ENCODE data around the gene PRKCB. TPM values are rescaled to one million over a fixed set of nuclear protein-coding genes. Genes with fewer than 3 reads are reported as not detected.

PRKCB gene
- total RNA-seq, 1 experiment from 2014 or later = 0.89 TPM

- CTCF ChIA-PET = no interaction called here
These were observed 58.2 kb downstream of the PRKCB start for GRCh38 chr16:23893986-23894385.

More at GRCh38 chr16:23893986-23894385, 58.2 kb downstream of the PRKCB start:
- POLR2A ChIA-PET = no interaction called here
- Histone ChIP-seq H3K4me2 (ENCODE audit: low read length) (no peak overlapping the region), H3K27ac (ENCODE audit: low read depth, low read length) (no peak overlapping the region), H3K36me3 (ENCODE audit: control insufficient read depth in 1 of 2, insufficient read depth in 2 of 2, low read length in 2 of 2) (no peaks in the 10 kb centered on the region), H4K20me1 (ENCODE audit: insufficient read depth) (no peaks in the 10 kb centered on the region), H3K79me2 (ENCODE audit: insufficient read depth, low read length) (no peaks in the 10 kb centered on the region), H3K4me1 (ENCODE audit: control insufficient read depth in 1 of 2, insufficient read depth in 2 of 2, low read length in 2 of 2) (no peaks in the 10 kb centered on the region), H3K9me2 (ENCODE audit: insufficient read depth) (no peaks in the 10 kb centered on the region), H3K9me3 (ENCODE audit: control insufficient read depth in 1 of 2, insufficient read depth in 1 of 2, low read depth in 1 of 2, low read length in 2 of 2) (no peaks in the 10 kb centered on the region), H2AFZ (ENCODE audit: low read depth, low read length, poor library complexity, severe bottlenecking) (no peak overlapping the region), H3K27me3 (ENCODE audit: insufficient read depth, low read length) (peaks cover 27% of the 10 kb centered on the region), H3K4me3 (replicated peaks in 1 of 2; ENCODE audit: low read depth in 1 of 2, low read length in 2 of 2) (no peak overlapping the region), H3K9ac (ENCODE audit: low read length) (no peak overlapping the region)
- no peak for ATAC-seq
- RAD21 ChIA-PET (ENCODE audit: low non-redundant PET in 1 of 2, low total read pairs in 2 of 2, uncharacterized antibody in 2 of 2, unreplicated experiment in 2 of 2) = no interaction called here
- no peak for DNase-seq (ENCODE audit: low read depth, low spot score)
- no peak for TF ChIP-seq REST (IDR thresholded peaks at IDR 0.05; ENCODE audit: low read depth)
- no peak for TF ChIP-seq RAD21 (IDR thresholded peaks at IDR 0.05; ENCODE audit: low read depth)
- TF ChIP-seq MAX (IDR thresholded peaks at IDR 0.05) = no peak
- TF ChIP-seq ZFX (IDR thresholded peaks at IDR 0.05) = no peak
- no peak for TF ChIP-seq JUND (IDR thresholded peaks at IDR 0.05)
- TF ChIP-seq EZH2 (IDR thresholded peaks at IDR 0.05) = no peak
- no peak for TF ChIP-seq EZH2phosphoT487 (IDR thresholded peaks at IDR 0.05; ENCODE audit: borderline replicate concordance)
- TF ChIP-seq ATF3 (IDR thresholded peaks at IDR 0.05) = no peak
- no peak for TF ChIP-seq SRF (IDR thresholded peaks at IDR 0.05; ENCODE audit: low read depth)
- no peak for TF ChIP-seq TCF7L2 (IDR thresholded peaks at IDR 0.05; ENCODE audit: borderline replicate concordance, extremely low read depth, insufficient read depth, insufficient read length)
- TF ChIP-seq, protein P1, sequence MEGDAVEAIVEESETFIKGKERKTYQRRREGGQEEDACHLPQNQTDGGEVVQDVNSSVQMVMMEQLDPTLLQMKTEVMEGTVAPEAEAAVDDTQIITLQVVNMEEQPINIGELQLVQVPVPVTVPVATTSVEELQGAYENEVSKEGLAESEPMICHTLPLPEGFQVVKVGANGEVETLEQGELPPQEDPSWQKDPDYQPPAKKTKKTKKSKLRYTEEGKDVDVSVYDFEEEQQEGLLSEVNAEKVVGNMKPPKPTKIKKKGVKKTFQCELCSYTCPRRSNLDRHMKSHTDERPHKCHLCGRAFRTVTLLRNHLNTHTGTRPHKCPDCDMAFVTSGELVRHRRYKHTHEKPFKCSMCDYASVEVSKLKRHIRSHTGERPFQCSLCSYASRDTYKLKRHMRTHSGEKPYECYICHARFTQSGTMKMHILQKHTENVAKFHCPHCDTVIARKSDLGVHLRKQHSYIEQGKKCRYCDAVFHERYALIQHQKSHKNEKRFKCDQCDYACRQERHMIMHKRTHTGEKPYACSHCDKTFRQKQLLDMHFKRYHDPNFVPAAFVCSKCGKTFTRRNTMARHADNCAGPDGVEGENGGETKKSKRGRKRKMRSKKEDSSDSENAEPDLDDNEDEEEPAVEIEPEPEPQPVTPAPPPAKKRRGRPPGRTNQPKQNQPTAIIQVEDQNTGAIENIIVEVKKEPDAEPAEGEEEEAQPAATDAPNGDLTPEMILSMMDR (IDR thresholded peaks at IDR 0.05 in 2 of 3, conservative IDR thresholded peaks at IDR 0.05 in 1 of 3; ENCODE audit: borderline replicate concordance in 1 of 3, insufficient read depth in 1 of 3, low read depth in 2 of 3, low read length in 2 of 3) = no peak
- no peak for TF ChIP-seq SP1 (IDR thresholded peaks at IDR 0.05; ENCODE audit: low read depth)
- no peak for TF ChIP-seq CEBPB (IDR thresholded peaks at IDR 0.05; ENCODE audit: low read depth)
- TF ChIP-seq CBX3 (IDR thresholded peaks at IDR 0.05; ENCODE audit: low read depth) = no peak
- TF ChIP-seq ZNF274 (IDR thresholded peaks at IDR 0.05; ENCODE audit: low read depth, low read length) = no peak
- TF ChIP-seq POLR2A (IDR thresholded peaks at IDR 0.05; ENCODE audit: borderline replicate concordance, extremely low read depth, insufficient read depth, insufficient read length) = no peak
- no TSS peak for BruUV-seq (replicated peaks)
- intact Hi-C loops (cut with micrococcal nuclease) = loop anchor here (10.0 kb wide), 1 partner anchor 59 kb away; the partner anchor contains the start of gene PRKCB

Data from HCT116 (cell line).